ENCODE measurements around the gene CPSF3. TPM values are rescaled to one million over a fixed set of nuclear protein-coding genes. Genes with fewer than 3 reads are reported as not detected.

The CPSF3 gene
- total and polyA plus RNA-seq, 9 of the 15 experiments (the other 6 are each of a cell fraction or from before 2014, with no cell fraction given), result 54.2 to 151 (median 94.5) TPM

- TF ChIP-seq ZNF561 (CRISPR knock-in tag; conservative IDR thresholded peaks at IDR 0.05), result no peak
- no peak for TF ChIP-seq ZNF263 (CRISPR knock-in tag; IDR thresholded peaks at IDR 0.05; ENCODE audit: borderline replicate concordance)
- no peak for TF ChIP-seq MNT (conservative IDR thresholded peaks at IDR 0.05)
- no peak for TF ChIP-seq ZNF785 (CRISPR knock-in tag; IDR thresholded peaks at IDR 0.05)
- TF ChIP-seq ZNF121 (CRISPR knock-in tag; conservative IDR thresholded peaks at IDR 0.05), result peak; percentile 64; the same call in 1 of the 2 replicates
- no peak for TF ChIP-seq TAF9B (IDR thresholded peaks at IDR 0.05; ENCODE audit: partially characterized antibody)
- no peak for TF ChIP-seq ZNF408 (CRISPR knock-in tag; IDR thresholded peaks at IDR 0.05; ENCODE audit: low read depth)
Observed at GRCh38 chr2:9466147-9466683, 42.8 kb downstream of the CPSF3 start (continued).

- no peaks in the 10 kb centered on the region for H3K9me1 ChIP-seq (ENCODE audit: control insufficient read depth, insufficient read depth, low read length)
- H3K9ac ChIP-seq (ENCODE audit: insufficient read depth in 1 of 2, low read depth in 2 of 2, low read length in 2 of 2), result no peak overlapping the region
- in situ Hi-C loops (cut with MboI), result no loop called here
- FAIRE-seq, result no peak
- H3K4me1 ChIP-seq (replicated peaks in 1 of 2; ENCODE audit: control insufficient read depth in 2 of 2, insufficient read depth in 2 of 2, low read length in 2 of 2), result peaks cover 0 to 4% of the 10 kb centered on the region in 2 experiments; a peak in 1 of 5 replicates
- no peak for ATAC-seq
- H3K4me2 ChIP-seq (ENCODE audit: insufficient read depth, low read length), result no peak overlapping the region
- TF ChIP-seq MAX (CRISPR knock-in tag; IDR thresholded peaks at IDR 0.05) (no peak), ZNF551 (CRISPR knock-in tag; IDR thresholded peaks at IDR 0.05) (no peak), ZBTB34 (CRISPR knock-in tag; IDR thresholded peaks at IDR 0.05) (no peak)
- H2AFZ ChIP-seq (ENCODE audit: low read depth, low read length), result no peak overlapping the region
- no TSS peak for BruUV-seq (replicated peaks)
- H3K27me3 ChIP-seq (ENCODE audit: control insufficient read depth in 2 of 2, insufficient read depth in 2 of 2, low read length in 2 of 2), result no peaks in the 10 kb centered on the region
- CTCF ChIA-PET (ENCODE audit: low intra/inter-chr PET ratio), result interaction anchor here (0.6 kb wide), 1 partner anchor 992 kb away, joined by 5 read pairs; no protein-coding TSS in a partner anchor
- H3K4me3 ChIP-seq, result no peak overlapping the region
- H3K36me3 ChIP-seq (ENCODE audit: control insufficient read depth, insufficient read depth, low read length), result peaks cover 70% of the 10 kb centered on the region
- DNase-seq (ENCODE audit: extremely low read depth in 1 of 4, low spot score in 3 of 4), result no peak
- intact Hi-C loops (cut with micrococcal nuclease), result no loop called here
- POLR2A ChIA-PET, result no interaction called here
- H3K27ac ChIP-seq (ENCODE audit: extremely low read depth, low read depth, low read length), result no peak overlapping the region
- WGBS (ENCODE audit: insufficient coverage, low coverage, missing lambda C conversion rate), result 87% methylated on average over 9 of the region's 10 CpGs
- no peaks in the 10 kb centered on the region for H4K20me1 ChIP-seq (replicated peaks; ENCODE audit: control insufficient read depth, insufficient read depth, low read length)
- H3K79me2 ChIP-seq (ENCODE audit: control insufficient read depth, insufficient read depth, low read length), result no peaks in the 10 kb centered on the region
- no peaks in the 10 kb centered on the region for H3K9me3 ChIP-seq (replicated peaks; ENCODE audit: control insufficient read depth, insufficient read depth, low read depth, low read length)
Observed at GRCh38 chr2:9467687-9468086, 44.2 kb downstream of the CPSF3 start.
